HFF-Myc (cell line): ENCODE results near the gene VEGFA.

Source experiments
- DNase-seq: peaks from one replicate; pipeline ENCODE4 v3.0.0-alpha.2; 2011; ENCODE audit warnings: low read depth; ENCODE audit errors: extremely low read depth
- H3K4me3 ChIP-seq: replicated peaks from 2 replicates; pipeline ENCODE4 v1.5.1; 2011; ENCODE audit warnings: low read depth, mild to moderate bottlenecking, control low read depth, low read length
- CTCF ChIP-seq: IDR thresholded peaks from 2 replicates; pipeline ENCODE4 v1.5.1; 2012; ENCODE audit warnings: mild to moderate bottlenecking, low read depth, low read length, control low read depth; ENCODE audit errors: missing control alignments

VEGFA gene

GRCh38 chr6:43725643-43726580 is 44.1 kb upstream of the VEGFA start:
- H3K4me3 ChIP-seq: no peak overlapping the region
- TF ChIP-seq CTCF: no peak
- DNase-seq: no peak

- TF ChIP-seq CTCF: no peak
- no peak overlapping the region for H3K4me3 ChIP-seq
- DNase-seq: no peak
Measured at GRCh38 chr6:43727634-43728033, 42.4 kb upstream of the VEGFA start.

- DNase-seq: no peak
- no peak overlapping the region for H3K4me3 ChIP-seq
- no peak for TF ChIP-seq CTCF
Measured at GRCh38 chr6:43728586-43728985, 41.4 kb upstream of the VEGFA start.

- no peak overlapping the region for H3K4me3 ChIP-seq
Measured at GRCh38 chr6:43729537-43729936, 40.5 kb upstream of the VEGFA start.

GRCh38 chr6:43730634-43731033 is 39.4 kb upstream of the VEGFA start:
- DNase-seq: no peak
- no peak for TF ChIP-seq CTCF
- H3K4me3 ChIP-seq: no peak overlapping the region

More at GRCh38 chr6:43729537-43729936, 40.5 kb upstream of the VEGFA start:
- DNase-seq: no peak
- TF ChIP-seq CTCF: no peak

- no peak overlapping the region for H3K4me3 ChIP-seq
- no peak for DNase-seq
- no peak for TF ChIP-seq CTCF
Measured at GRCh38 chr6:43733471-43734293, 36.3 kb upstream of the VEGFA start.
